H1 (cell line): Measurements from ENCODE around the gene POU2F2. TPM values are rescaled to one million over a fixed set of nuclear protein-coding genes. Genes with fewer than 3 reads are reported as not detected.

ENCODE experiments used
- CTCF ChIA-PET: fragments of 300-600 bp; sonication (Branson Sonifier 250); formaldehyde crosslinking; loops from one replicate; lab custom pipeline; 2021; ENCODE audit not compliant: partially characterized antibody; lab: Charles Lee
- POLR2A ChIA-PET: fragments of 300-600 bp; sonication (Branson Sonifier 250); formaldehyde crosslinking; loops from one replicate; lab custom pipeline; 2021; ENCODE audit warnings: inconsistent platforms; ENCODE audit not compliant: partially characterized antibody; lab: Charles Lee
- DNase-seq, 2 experiments: peaks; one replicate each; pipeline versions ENCODE4 v3.0.0 to v3.0.0-alpha.2; 2010 to 2022; ENCODE audit warnings: low spot score in 2 of 2, low read depth in 1 of 2, mixed read lengths in 1 of 2
- FAIRE-seq: peaks from 2 replicates; lab custom pipeline; 2011; peaks lifted over from hg19 to GRCh38; lab: Jason Lieb, UNC
- H2AFZ ChIP-seq: 2 replicates; pipeline ENCODE4 v1.8.1; 2012; ENCODE audit warnings: low read length, inconsistent platforms
- H2AK5ac ChIP-seq: 2 replicates; pipeline ENCODE4 v1.6.1; 2013; ENCODE audit warnings: low read depth, low read length
- H2BK120ac ChIP-seq: replicated peaks from 2 replicates; pipeline ENCODE3; 2013; ENCODE audit warnings: low read depth, low read length, inconsistent platforms
- H2BK12ac ChIP-seq: 2 replicates; pipeline ENCODE4 v1.6.1; 2013; ENCODE audit warnings: low read depth, low read length
- H2BK15ac ChIP-seq: 2 replicates; pipeline ENCODE4 v1.6.1; 2013; ENCODE audit warnings: low read length
- H2BK20ac ChIP-seq: 2 replicates; pipeline ENCODE4 v1.6.1; 2013; ENCODE audit warnings: low read length
- H2BK5ac ChIP-seq: 2 replicates; pipeline ENCODE4 v1.6.1; 2013; ENCODE audit warnings: low read depth, low read length
- H3K14ac ChIP-seq: 2 replicates; pipeline ENCODE4 v1.6.1; 2013; ENCODE audit warnings: inconsistent platforms; ENCODE audit not compliant: insufficient read length
- H3K18ac ChIP-seq: 2 replicates; pipeline ENCODE4 v1.6.1; 2013; ENCODE audit warnings: low read length; ENCODE audit errors: extremely low read depth
- H3K23ac ChIP-seq: 2 replicates; pipeline ENCODE4 v1.6.1; 2013; ENCODE audit warnings: inconsistent platforms; ENCODE audit not compliant: insufficient read length
- H3K23me2 ChIP-seq: 2 replicates; pipeline ENCODE4 v1.6.1; 2013; ENCODE audit warnings: low read depth, low read length
- H3K27ac ChIP-seq: 2 replicates; pipeline ENCODE4 v1.6.1; 2011; ENCODE audit warnings: low read depth, low read length, inconsistent platforms
- H3K27me3 ChIP-seq, 4 experiments: replicated peaks in 1 of 4; 1 replicate in 1 of 4; 2 replicates in 3 of 4; pipeline versions ENCODE4 v1.6.1 to v1.8.1; 2011 to 2013; ENCODE audit warnings: low read length in 3 of 4, mild to moderate bottlenecking in 3 of 4, inconsistent platforms in 2 of 4, mixed read lengths in 2 of 4, moderate library complexity in 1 of 4; ENCODE audit not compliant: control insufficient read depth in 3 of 4, insufficient read depth in 3 of 4; ENCODE audit errors: extremely low read depth in 1 of 4
- H3K36me3 ChIP-seq, 4 experiments: 2 replicates each; pipeline versions ENCODE4 v1.6.1 to v1.8.1; 2011 to 2013; ENCODE audit warnings: mild to moderate bottlenecking in 4 of 4, low read length in 3 of 4, moderate library complexity in 2 of 4, control low read depth in 1 of 4, inconsistent platforms in 1 of 4; ENCODE audit not compliant: insufficient read depth in 4 of 4, control insufficient read depth in 2 of 4
- H3K4ac ChIP-seq: replicated peaks from 2 replicates; pipeline ENCODE3; 2013; ENCODE audit warnings: low read length, low read depth, mixed read lengths, inconsistent platforms; ENCODE audit not compliant: insufficient read length
- H3K4me1 ChIP-seq, 4 experiments: replicated peaks in 1 of 4; 1 replicate in 1 of 4; 2 replicates in 3 of 4; pipeline versions ENCODE4 v1.6.1 to v1.8.1; 2011 to 2013; ENCODE audit warnings: low read length in 3 of 4, inconsistent platforms in 2 of 4, mixed read lengths in 1 of 4; ENCODE audit not compliant: insufficient read depth in 4 of 4, control insufficient read depth in 3 of 4
- H3K4me2 ChIP-seq, 2 experiments: 2 replicates each; pipeline versions ENCODE4 v1.6.1 to v1.8.1; 2011 to 2013; ENCODE audit warnings: low read depth in 2 of 2, low read length in 2 of 2, control low read depth in 1 of 2, inconsistent platforms in 1 of 2, mild to moderate bottlenecking in 1 of 2; ENCODE audit not compliant: insufficient read depth in 1 of 2
- H3K4me3 ChIP-seq, 4 experiments: fragments of 200-600, 300-600 bp in 1 of 4; sonication (generic), shearing (Covaris generic), sonication (Bioruptor Twin) in 1 of 4; 2 replicates each; pipeline versions ENCODE4 v1.5.1 to v1.8.1; 2011 to 2016; ENCODE audit warnings: low read length in 4 of 4, low read depth in 3 of 4, control low read depth in 2 of 4, inconsistent platforms in 2 of 4, mild to moderate bottlenecking in 2 of 4, mixed read lengths in 1 of 4, moderate library complexity in 1 of 4; ENCODE audit not compliant: insufficient read depth in 2 of 4; ENCODE audit errors: extremely low read depth in 1 of 4
- H3K56ac ChIP-seq: replicated peaks from 2 replicates; pipeline ENCODE3; 2013; ENCODE audit warnings: low read depth, mild to moderate bottlenecking, mixed read lengths, low read length, inconsistent platforms; ENCODE audit not compliant: insufficient read length
- H3K79me1 ChIP-seq: 2 replicates; pipeline ENCODE4 v1.6.1; 2013; ENCODE audit warnings: low read depth, low read length, control low read depth
- H3K79me2 ChIP-seq, 2 experiments: 2 replicates each; pipeline versions ENCODE4 v1.6.1 to v1.8.1; 2012 to 2013; ENCODE audit warnings: low read length in 2 of 2, mild to moderate bottlenecking in 2 of 2, inconsistent platforms in 1 of 2; ENCODE audit not compliant: insufficient read depth in 2 of 2, control insufficient read depth in 1 of 2
- H3K9ac ChIP-seq, 4 experiments: replicated peaks in 1 of 4; 1 replicate in 1 of 4; 2 replicates in 3 of 4; pipeline versions ENCODE4 v1.6.1 to v1.8.1; 2011 to 2013; ENCODE audit warnings: low read depth in 3 of 4, low read length in 3 of 4, control low read depth in 2 of 4, mild to moderate bottlenecking in 2 of 4, moderate library complexity in 2 of 4, inconsistent platforms in 1 of 4; ENCODE audit errors: extremely low read depth in 1 of 4
- H3K9me3 ChIP-seq, 2 experiments: 2 replicates each; pipeline versions ENCODE4 v1.6.1 to v1.8.1; 2012 to 2013; ENCODE audit warnings: mild to moderate bottlenecking in 2 of 2, moderate library complexity in 2 of 2, control low read depth in 1 of 2, inconsistent platforms in 1 of 2, low read depth in 1 of 2, low read length in 1 of 2, mixed read lengths in 1 of 2; ENCODE audit not compliant: insufficient read depth in 2 of 2
- H4K20me1 ChIP-seq, 2 experiments: replicated peaks in 1 of 2; 2 replicates each; pipeline versions ENCODE3 to v1.8.1; 2011 to 2013; ENCODE audit warnings: inconsistent platforms in 2 of 2, low read length in 2 of 2, mild to moderate bottlenecking in 1 of 2; ENCODE audit not compliant: insufficient read depth in 2 of 2, control insufficient read depth in 1 of 2
- H4K5ac ChIP-seq: 2 replicates; pipeline ENCODE4 v1.6.1; 2013; ENCODE audit warnings: low read length, low read depth, mixed read lengths, inconsistent platforms; ENCODE audit not compliant: insufficient read length
- H4K8ac ChIP-seq: 2 replicates; pipeline ENCODE4 v1.8.0; 2013; ENCODE audit warnings: mild to moderate bottlenecking, moderate library complexity, low read length, inconsistent platforms; ENCODE audit not compliant: insufficient read depth; ENCODE audit errors: extremely low read depth
- H4K91ac ChIP-seq: replicated peaks from 2 replicates; pipeline ENCODE3; 2013; ENCODE audit warnings: low read length, mixed read lengths, inconsistent platforms; ENCODE audit not compliant: insufficient read length
- ASH2L ChIP-seq: fragments of 200-600, 300-600 bp; sonication (generic); IDR thresholded peaks from one replicate; pipeline ENCODE4 v1.7.1; 2017; ENCODE audit warnings: low read length
- ATF3 ChIP-seq: IDR thresholded peaks from 2 replicates; pipeline ENCODE4 v1.6.1; 2011; ENCODE audit warnings: low read depth, mild to moderate bottlenecking, low read length; ENCODE audit not compliant: insufficient read depth
- CHD1 ChIP-seq: IDR thresholded peaks from 2 replicates; pipeline ENCODE4 v1.6.1; 2012; ENCODE audit warnings: low read depth, low read length, improper control_type of control experiment
- EP300 ChIP-seq, 2 experiments: IDR thresholded peaks; 1 replicate in 1 of 2; 2 replicates in 1 of 2; pipeline ENCODE4 v1.6.1; 2011 to 2012; ENCODE audit warnings: low read depth in 2 of 2, low read length in 2 of 2, mild to moderate bottlenecking in 2 of 2, borderline replicate concordance in 1 of 2, inconsistent platforms in 1 of 2, moderate library complexity in 1 of 2
- KDM4A ChIP-seq: IDR thresholded peaks from one replicate; pipeline ENCODE4 v1.7.1; 2012; ENCODE audit warnings: low read depth, mild to moderate bottlenecking, moderate library complexity, low read length, inconsistent platforms; ENCODE audit not compliant: severe bottlenecking
- SP2 ChIP-seq: IDR thresholded peaks from 2 replicates; pipeline ENCODE4 v1.6.1; 2012; ENCODE audit warnings: mild to moderate bottlenecking, low read length, inconsistent platforms
- TBP ChIP-seq: IDR thresholded peaks from 2 replicates; pipeline ENCODE4 v1.6.1; 2011; ENCODE audit warnings: low read depth, low read length, improper control_type of control experiment
- TCF12 ChIP-seq: IDR thresholded peaks from 2 replicates; pipeline ENCODE4 v1.6.1; 2011; ENCODE audit warnings: low read depth, mild to moderate bottlenecking, low read length
- WGBS, 2 experiments: shearing (Covaris generic) in 1 of 2; methylation state at CpG; one replicate each; pipeline versions ENCODE4 v1.1.6 to v1.1.7; 2013 to 2015; ENCODE audit warnings: low lambda C conversion rate in 2 of 2, mixed read lengths in 2 of 2, inconsistent platforms in 1 of 2, low coverage in 1 of 2, missing lambda C conversion rate in 1 of 2; ENCODE audit not compliant: insufficient replicate concordance in 2 of 2, insufficient coverage in 1 of 2, insufficient read length in 1 of 2; ENCODE audit errors: extremely low coverage in 1 of 2, missing lambda C conversion rate in 1 of 2; 5-methylcytosine and 5-hydroxymethylcytosine counted together
- polyA plus RNA-seq, 7 experiments: library from polyadenylated mRNA; depleted of rRNA in 3 of 7; stranded (reverse) in 5 of 7; unstranded in 2 of 7; fragments of >200 nt in 5 of 7; fragments of 200-250 nt in 2 of 7; gene quantifications; 1 replicate in 5 of 7; 2 replicates in 1 of 7; 4 replicates in 1 of 7; pipeline versions ENCODE4 v1.2.1 to v1.2.3, GENCODE V29; 2011 to 2013; ENCODE audit warnings: missing spikeins in 2 of 7, mixed read lengths in 2 of 7
- total RNA-seq: library from RNA; stranded (reverse); fragmentation: NEBNext Ultra II Directional; extraction: Animal tissue kit (Norgen Biotek cat#: 25700); gene quantifications from 2 replicates; pipeline ENCODE4 v1.2.1, GENCODE V29; 2021

Gene POU2F2
- total and polyA plus RNA-seq, 2 of the 8 experiments (the other 6 are each of a cell fraction or from before 2014, with no cell fraction given): 5.0 to 6.1 TPM

GRCh38 chr19:42176649-42176989 lies 44.4 kb upstream of the POU2F2 start:
- H3K56ac ChIP-seq: no peak overlapping the region
- TF ChIP-seq SP2: no peak
- peak; percentile 37 for TF ChIP-seq KDM4A
- TF ChIP-seq ATF3: no peak
- TF ChIP-seq TBP: no peak
- no peak for TF ChIP-seq EP300 (IDR thresholded peaks at IDR 0.05; ENCODE audit: borderline replicate concordance in 1 of 2, low read depth in 2 of 2, low read length in 2 of 2)
- TF ChIP-seq CHD1: no peak
- TF ChIP-seq ASH2L: peak; percentile 30
- no peak for TF ChIP-seq TCF12
- FAIRE-seq (no peak), DNase-seq (peak in 1 of 2 experiments; percentile 67)
- H4K5ac ChIP-seq: no peak overlapping the region
- H3K18ac ChIP-seq: no peak overlapping the region
- H4K8ac ChIP-seq: no peak overlapping the region
- H3K4me2 ChIP-seq: peak overlapping the region; percentile 69 to 95
- ChIA-PET CTCF (interaction anchor here (0.6 to 3.8 kb wide), 15 partner anchors 9 to 119 kb away, joined by 3 to 23 read pairs (median 4); partner anchors contain the start of gene POU2F2), POLR2A (interaction anchor here (0.6 to 2.3 kb wide), 9 partner anchors 9 to 1575 kb away, joined by 3 to 8 read pairs (median 4); no protein-coding TSS in a partner anchor)
- H2AK5ac ChIP-seq: no peak overlapping the region
- no peak overlapping the region for H2BK120ac ChIP-seq
- H3K4me1 ChIP-seq: peaks cover 0 to 10% (median 7%) of the 10 kb centered on the region in 4 experiments; a peak in 5 of 7 replicates
- H3K4me3 ChIP-seq: peak overlapping the region; percentile 28 to 79 (median 48)
- H3K4ac ChIP-seq: no peak overlapping the region
- H2BK12ac ChIP-seq: no peak overlapping the region
- H3K79me1 ChIP-seq: no peaks in the 10 kb centered on the region
- H4K91ac ChIP-seq: no peak overlapping the region
- no peak overlapping the region for H3K23ac ChIP-seq
- H3K79me2 ChIP-seq: no peaks in the 10 kb centered on the region
- H3K14ac ChIP-seq: no peak overlapping the region
- H3K36me3 ChIP-seq: no peaks in the 10 kb centered on the region
- peaks cover 40 to 74% (median 62%) of the 10 kb centered on the region in 4 experiments for H3K27me3 ChIP-seq
- no peak overlapping the region for H2BK20ac ChIP-seq
- peaks cover 6% of the 10 kb centered on the region; the same call in 1 of the 2 replicates for H3K23me2 ChIP-seq
- H2BK15ac ChIP-seq: no peak overlapping the region
- 0% methylated on average over 18 of the region's 31 CpGs; no CpG with 5 or more reads in 1 of the 2 experiments for WGBS, 2 experiments
- no peak overlapping the region for H3K27ac ChIP-seq
- peaks cover 7 to 8% of the 10 kb centered on the region in 2 experiments for H4K20me1 ChIP-seq
- H2AFZ ChIP-seq: no peak overlapping the region
- H2BK5ac ChIP-seq: no peak overlapping the region
- no peak overlapping the region; a peak in 1 of 7 replicates for H3K9ac ChIP-seq
- no peaks in the 10 kb centered on the region for H3K9me3 ChIP-seq
